ENCODE data around the gene NRDC. TPM values are rescaled to one million over a fixed set of nuclear protein-coding genes. Genes with fewer than 3 reads are reported as not detected.

NRDC gene
- total and polyA plus RNA-seq, 9 of the 15 experiments (the other 6 are each of a cell fraction or from before 2014, with no cell fraction given): 102 to 371 (median 201) TPM

DNA sequence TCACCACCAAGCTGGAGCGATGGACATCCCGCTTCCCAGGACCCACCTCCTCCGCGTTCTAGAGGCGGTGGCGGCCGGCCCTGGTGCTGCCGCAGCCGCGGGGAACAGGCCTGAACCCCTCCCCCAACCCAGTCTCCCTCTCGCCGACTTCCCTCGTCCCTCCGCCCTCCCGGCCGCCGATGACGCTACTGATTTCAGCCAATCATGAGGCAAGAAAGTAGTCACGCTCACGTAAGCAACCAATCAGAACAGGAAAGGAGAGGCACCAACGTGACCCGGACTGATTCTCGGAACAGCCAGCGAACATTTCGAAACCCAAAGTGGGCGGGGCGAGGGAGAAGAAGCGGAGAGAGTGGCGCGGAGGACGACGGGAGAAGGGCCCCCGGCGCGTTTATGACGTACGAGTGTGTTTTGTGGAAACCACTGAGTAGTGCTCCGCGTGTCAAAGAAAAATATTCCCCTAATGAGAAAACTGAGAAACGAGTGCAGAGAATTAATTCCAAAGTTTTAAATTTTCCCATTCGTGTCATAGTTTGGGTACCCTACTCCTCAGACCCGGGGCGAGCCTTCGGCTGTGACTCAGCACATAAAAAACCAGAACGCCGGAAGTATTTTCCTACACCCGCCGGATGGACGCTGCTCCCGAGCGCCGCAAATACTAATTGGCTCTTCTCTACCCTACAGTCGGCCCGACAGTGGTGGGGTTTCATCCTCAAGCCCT lies at the start of gene NRDC (continued):
- TF ChIP-seq, protein P1, sequence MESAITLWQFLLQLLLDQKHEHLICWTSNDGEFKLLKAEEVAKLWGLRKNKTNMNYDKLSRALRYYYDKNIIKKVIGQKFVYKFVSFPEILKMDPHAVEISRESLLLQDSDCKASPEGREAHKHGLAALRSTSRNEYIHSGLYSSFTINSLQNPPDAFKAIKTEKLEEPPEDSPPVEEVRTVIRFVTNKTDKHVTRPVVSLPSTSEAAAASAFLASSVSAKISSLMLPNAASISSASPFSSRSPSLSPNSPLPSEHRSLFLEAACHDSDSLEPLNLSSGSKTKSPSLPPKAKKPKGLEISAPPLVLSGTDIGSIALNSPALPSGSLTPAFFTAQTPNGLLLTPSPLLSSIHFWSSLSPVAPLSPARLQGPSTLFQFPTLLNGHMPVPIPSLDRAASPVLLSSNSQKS (CRISPR knock-in tag; IDR thresholded peaks at IDR 0.05): no peak
- TF ChIP-seq MXI1 (IDR thresholded peaks at IDR 0.05; ENCODE audit: low read depth, low read length) (peak; percentile 42; the same call in 1 of the 2 replicates), NCOA2 (IDR thresholded peaks at IDR 0.05; ENCODE audit: partially characterized antibody in 2 of 2) (no peak), ZNF57 (CRISPR knock-in tag; IDR thresholded peaks at IDR 0.05) (no peak), SOX6 (IDR thresholded peaks at IDR 0.05) (peak; percentile 18), ZNF224 (CRISPR knock-in tag; IDR thresholded peaks at IDR 0.05) (no peak), ZNF347 (CRISPR knock-in tag; IDR thresholded peaks at IDR 0.05; ENCODE audit: low read depth) (no peak), ZNF699 (CRISPR knock-in tag; IDR thresholded peaks at IDR 0.05; ENCODE audit: insufficient replicate concordance) (no peak), SETDB1 (IDR thresholded peaks at IDR 0.05; ENCODE audit: low read length) (no peak), ZBTB8A (IDR thresholded peaks at IDR 0.05; ENCODE audit: partially characterized antibody) (no peak), ZSCAN29 (IDR thresholded peaks at IDR 0.05) (no peak), ILK (tag; IDR thresholded peaks at IDR 0.05; ENCODE audit: borderline replicate concordance, low read depth) (no peak), JUNB (CRISPR knock-in tag; conservative IDR thresholded peaks at IDR 0.05) (no peak), FOXO4 (CRISPR knock-in tag; IDR thresholded peaks at IDR 0.05) (no peak), CEBPB (tag; IDR thresholded peaks at IDR 0.05) (peak; percentile 99), CBX3 (IDR thresholded peaks at IDR 0.05; ENCODE audit: borderline replicate concordance in 1 of 2, low read length in 2 of 2) (peak in 1 of 2 experiments; percentile 28; a peak in 1 of 3 replicates), HDAC1 (IDR thresholded peaks at IDR 0.05) (peak in 1 of 2 experiments; percentile 75; a peak in 2 of 4 replicates), CHD2 (IDR thresholded peaks at IDR 0.05; ENCODE audit: low read depth, low read length) (peak; percentile 61; the same call in 1 of the 2 replicates), ZNF79 (CRISPR knock-in tag; IDR thresholded peaks at IDR 0.05; ENCODE audit: low read depth) (no peak; the same call in 1 of the 2 replicates), CC2D1A (IDR thresholded peaks at IDR 0.05) (peak; percentile 95), ZNF239 (CRISPR knock-in tag; IDR thresholded peaks at IDR 0.05) (peak; percentile 44; the same call in 1 of the 2 replicates), PHB (CRISPR knock-in tag; IDR thresholded peaks at IDR 0.05) (0 out of 2 replicates have a peak, but pooled peaks have one; percentile 2), NFIX (CRISPR knock-in tag; IDR thresholded peaks at IDR 0.05; ENCODE audit: low read depth) (no peak)
- TF ChIP-seq, protein P2, sequence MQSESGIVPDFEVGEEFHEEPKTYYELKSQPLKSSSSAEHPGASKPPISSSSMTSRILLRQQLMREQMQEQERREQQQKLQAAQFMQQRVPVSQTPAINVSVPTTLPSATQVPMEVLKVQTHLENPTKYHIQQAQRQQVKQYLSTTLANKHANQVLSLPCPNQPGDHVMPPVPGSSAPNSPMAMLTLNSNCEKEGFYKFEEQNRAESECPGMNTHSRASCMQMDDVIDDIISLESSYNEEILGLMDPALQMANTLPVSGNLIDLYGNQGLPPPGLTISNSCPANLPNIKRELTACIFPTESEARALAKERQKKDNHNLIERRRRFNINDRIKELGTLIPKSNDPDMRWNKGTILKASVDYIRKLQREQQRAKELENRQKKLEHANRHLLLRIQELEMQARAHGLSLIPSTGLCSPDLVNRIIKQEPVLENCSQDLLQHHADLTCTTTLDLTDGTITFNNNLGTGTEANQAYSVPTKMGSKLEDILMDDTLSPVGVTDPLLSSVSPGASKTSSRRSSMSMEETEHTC (IDR thresholded peaks at IDR 0.05): peak; percentile 6; the same call in 1 of the 2 replicates
- TF ChIP-seq, protein P3, sequence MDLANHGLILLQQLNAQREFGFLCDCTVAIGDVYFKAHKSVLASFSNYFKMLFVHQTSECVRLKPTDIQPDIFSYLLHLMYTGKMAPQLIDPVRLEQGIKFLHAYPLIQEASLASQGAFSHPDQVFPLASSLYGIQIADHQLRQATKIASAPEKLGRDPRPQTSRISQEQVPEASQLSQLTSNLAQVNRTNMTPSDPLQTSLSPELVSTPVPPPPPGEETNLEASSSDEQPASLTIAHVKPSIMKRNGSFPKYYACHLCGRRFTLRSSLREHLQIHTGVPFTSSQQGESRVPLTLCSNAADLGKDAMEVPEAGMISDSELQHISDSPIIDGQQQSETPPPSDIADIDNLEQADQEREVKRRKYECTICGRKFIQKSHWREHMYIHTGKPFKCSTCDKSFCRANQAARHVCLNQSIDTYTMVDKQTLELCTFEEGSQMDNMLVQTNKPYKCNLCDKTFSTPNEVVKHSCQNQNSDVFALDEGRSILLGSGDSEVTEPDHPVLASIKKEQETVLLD (IDR thresholded peaks at IDR 0.05): 0 out of 2 replicates have a peak, but pooled peaks have one; percentile 50
